GF-D8 (cell line): ENCODE results near the gene TCOF1.

Source experiments
- DNase-seq: peaks from one replicate; lab custom pipeline; 2025; lab: John Stamatoyannopoulos, UW

Gene TCOF1

GRCh38 chr5:150350524-150351344 lies 6.8 kb upstream of the TCOF1 start:
- peak; percentile 14 for DNase-seq

GRCh38 chr5:150352244-150353031 lies 5.1 kb upstream of the TCOF1 start:
- no peak for DNase-seq

- DNase-seq, result no peak
Measured at GRCh38 chr5:150353032-150353675, 4.3 kb upstream of the TCOF1 start.

GRCh38 chr5:150355791-150356190 lies 1.7 kb upstream of the TCOF1 start:
- no peak for DNase-seq

GRCh38 chr5:150356575-150357294 lies 762 bp upstream of the TCOF1 start:
- no peak for DNase-seq

GRCh38 chr5:150358261-150359095 lies 981 bp downstream of the TCOF1 start:
- no peak for DNase-seq

- no peak for DNase-seq
Measured at GRCh38 chr5:150361301-150361700, 3.8 kb downstream of the TCOF1 start.

- DNase-seq, result no peak
Measured at GRCh38 chr5:150363185-150363584, 5.7 kb downstream of the TCOF1 start.

- no peak for DNase-seq
Measured at GRCh38 chr5:150364004-150364403, 6.5 kb downstream of the TCOF1 start.

GRCh38 chr5:150368526-150368925 lies 11.0 kb downstream of the TCOF1 start:
- DNase-seq, result no peak

- DNase-seq, result no peak
Measured at GRCh38 chr5:150372639-150373038, 15.1 kb downstream of the TCOF1 start.

GRCh38 chr5:150374651-150375050 lies 17.2 kb downstream of the TCOF1 start:
- no peak for DNase-seq

GRCh38 chr5:150376799-150377771 lies 19.6 kb downstream of the TCOF1 start:
- no peak for DNase-seq

GRCh38 chr5:150377964-150378694 lies 20.6 kb downstream of the TCOF1 start:
- DNase-seq, result no peak

GRCh38 chr5:150384701-150385100 lies 27.2 kb downstream of the TCOF1 start:
- DNase-seq, result no peak

GRCh38 chr5:150386024-150386855 lies 28.7 kb downstream of the TCOF1 start:
- DNase-seq, result no peak

- no peak for DNase-seq
Measured at GRCh38 chr5:150389531-150390266, 32.2 kb downstream of the TCOF1 start.
